ENCODE results near the gene NAT14.
A peak's percentile ranks its signal among the peaks of the same experiment; 100 is the strongest.

NAT14 gene

DNA sequence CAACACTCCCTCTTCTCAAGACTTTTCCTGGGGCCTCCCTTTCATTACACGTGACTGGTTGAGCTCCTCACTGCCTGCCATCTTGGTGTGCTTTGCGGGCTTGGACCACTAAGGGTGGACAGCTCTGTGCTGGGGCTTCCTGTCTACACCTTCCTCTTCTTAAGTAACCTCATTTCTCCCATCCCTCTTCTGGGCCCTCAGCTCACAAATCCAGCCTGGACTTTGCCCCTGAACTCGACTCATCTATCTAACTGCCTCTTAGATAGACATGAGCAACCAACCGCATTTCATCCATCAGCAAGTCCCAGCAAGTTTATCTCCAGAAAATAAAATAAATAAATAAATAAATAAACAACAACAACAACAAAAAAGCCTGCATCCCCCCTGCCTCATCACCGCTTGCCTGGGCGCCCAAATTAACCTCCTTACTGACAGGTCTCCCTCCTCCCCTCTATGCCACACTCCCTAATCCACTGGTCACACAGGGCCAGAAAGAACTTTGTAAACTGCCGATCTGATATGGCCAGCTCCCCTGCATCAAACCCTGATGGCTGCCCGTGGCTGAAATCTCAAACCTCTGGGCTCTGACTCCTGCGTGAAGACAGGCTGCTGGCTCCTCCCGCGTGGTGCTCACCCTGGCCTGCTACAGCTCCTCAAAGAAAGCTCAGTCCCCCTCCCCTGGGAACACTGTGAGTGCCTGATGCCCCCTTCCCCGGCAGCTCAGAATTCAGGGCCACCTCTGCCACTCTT, 31.3 kb upstream of the NAT14 start:
- DNase-seq (ENCODE audit: low read depth, low spot score), result no peak

- peak; percentile 22 for DNase-seq (ENCODE audit: low read depth, low spot score)
Measured at GRCh38 chr19:55454787-55455243, 30.2 kb upstream of the NAT14 start.

- no peak for DNase-seq (ENCODE audit: low read depth, low spot score)
Measured at GRCh38 chr19:55455576-55456235, 29.3 kb upstream of the NAT14 start.

DNA sequence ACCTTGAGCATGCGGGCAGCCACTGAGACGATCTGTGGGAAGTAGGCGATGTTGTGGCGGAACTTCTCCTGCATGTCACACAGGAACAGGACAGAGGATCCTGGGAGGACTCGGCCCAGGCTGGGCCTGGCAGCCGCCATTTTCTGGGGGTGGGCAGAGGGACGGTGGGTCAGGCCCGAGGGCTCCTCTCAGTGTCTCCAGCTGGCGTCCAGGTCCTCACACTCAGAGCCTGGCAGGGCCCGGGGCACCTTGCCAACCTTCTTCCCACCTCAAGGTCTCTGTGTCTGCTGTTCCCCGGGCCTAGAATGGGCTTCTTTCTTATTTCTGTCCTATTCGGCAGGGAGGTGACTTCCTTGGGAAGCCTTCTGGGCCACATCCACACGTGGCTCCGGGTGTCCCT, 28.6 kb upstream of the NAT14 start:
- DNase-seq (ENCODE audit: low read depth, low spot score), result no peak

DNA sequence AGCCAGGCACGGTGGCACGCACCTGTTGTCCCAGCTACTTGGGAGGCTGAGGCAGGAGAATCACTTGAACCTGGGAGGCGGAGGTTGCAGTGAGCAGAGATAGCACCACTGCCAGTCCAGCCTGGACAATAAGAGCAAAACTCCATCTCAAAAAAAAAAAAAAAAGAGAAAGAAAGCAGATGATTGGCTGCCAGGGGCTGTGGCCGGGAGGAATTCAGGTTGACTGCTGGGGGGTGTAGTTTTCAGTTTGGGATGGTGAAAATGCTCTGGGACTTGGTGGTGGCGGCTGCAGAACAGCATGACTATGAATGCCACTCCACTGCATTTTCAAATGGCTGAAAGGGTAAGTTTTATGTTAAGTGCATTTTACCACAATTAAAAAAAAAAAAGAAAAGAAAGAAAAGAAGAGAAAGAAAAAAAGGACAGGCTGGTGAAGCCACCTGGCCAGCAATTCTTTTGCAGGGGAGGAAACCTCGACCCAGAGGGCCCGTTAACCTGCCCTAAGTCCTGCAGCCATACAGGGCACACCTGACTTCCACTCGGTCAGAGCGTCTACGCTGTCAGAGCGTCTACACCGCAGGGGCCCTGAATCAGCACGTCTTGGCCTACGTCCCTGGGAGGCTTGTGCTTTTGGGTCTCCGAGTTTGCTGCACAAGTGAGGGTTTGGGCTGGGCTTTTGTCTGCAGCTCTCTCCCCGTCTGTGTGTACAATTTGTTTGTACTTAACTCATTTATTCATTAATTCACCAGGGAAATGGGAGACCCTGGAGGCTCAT, 27.1 kb upstream of the NAT14 start:
- DNase-seq (ENCODE audit: low read depth, low spot score), result no peak

GRCh38 chr19:55459551-55459949, 25.4 kb upstream of the NAT14 start:
- DNase-seq (ENCODE audit: low read depth, low spot score), result no peak

DNA sequence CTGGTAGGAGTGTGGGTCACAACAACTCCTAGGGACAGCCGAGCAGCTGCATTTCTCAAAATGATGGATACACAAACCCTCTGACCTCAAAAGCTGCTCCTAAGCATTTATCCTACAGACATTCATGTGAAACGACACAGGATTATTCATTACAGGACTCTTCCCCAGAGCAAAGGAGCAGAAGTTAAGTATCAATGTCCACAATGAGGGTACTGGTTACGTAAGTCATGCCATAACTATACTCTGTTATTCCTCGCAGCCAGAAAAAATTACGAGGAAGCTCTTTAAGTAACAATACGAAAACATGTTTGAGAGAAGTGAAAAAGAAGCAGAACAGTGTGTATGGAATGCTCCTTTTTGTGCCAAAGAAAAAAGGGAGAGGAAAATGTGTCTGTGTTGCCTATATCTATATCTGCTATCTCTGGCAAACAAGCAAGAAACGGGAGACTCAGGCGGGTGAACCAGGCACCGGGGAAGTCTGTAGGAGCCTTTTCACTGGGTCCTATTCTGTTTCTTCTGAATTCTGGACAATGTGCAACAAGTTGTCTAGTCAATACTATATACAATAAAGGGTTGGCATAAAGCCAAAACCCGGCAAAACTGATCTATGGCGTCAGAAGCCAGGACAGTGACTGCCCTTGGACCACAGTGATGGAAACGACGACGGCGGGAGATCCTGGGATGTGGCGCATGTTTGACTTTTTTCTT, 24.9 kb upstream of the NAT14 start:
- no peak for DNase-seq (ENCODE audit: low read depth, low spot score)

- DNase-seq (ENCODE audit: low read depth, low spot score), result no peak
Measured at GRCh38 chr19:55460670-55461258, 24.2 kb upstream of the NAT14 start.

GRCh38 chr19:55461259-55461973, 23.6 kb upstream of the NAT14 start, which contains the start of gene ISOC2:
ISOC2 (minus strand) TSS chr19:55461642; CDS start chr19:55456486, 5,156 bp downstream.
- peak; percentile 100 for DNase-seq (ENCODE audit: low read depth, low spot score)

GRCh38 chr19:55461974-55462626, 22.9 kb upstream of the NAT14 start:
- DNase-seq (ENCODE audit: low read depth, low spot score), result no peak

DNA sequence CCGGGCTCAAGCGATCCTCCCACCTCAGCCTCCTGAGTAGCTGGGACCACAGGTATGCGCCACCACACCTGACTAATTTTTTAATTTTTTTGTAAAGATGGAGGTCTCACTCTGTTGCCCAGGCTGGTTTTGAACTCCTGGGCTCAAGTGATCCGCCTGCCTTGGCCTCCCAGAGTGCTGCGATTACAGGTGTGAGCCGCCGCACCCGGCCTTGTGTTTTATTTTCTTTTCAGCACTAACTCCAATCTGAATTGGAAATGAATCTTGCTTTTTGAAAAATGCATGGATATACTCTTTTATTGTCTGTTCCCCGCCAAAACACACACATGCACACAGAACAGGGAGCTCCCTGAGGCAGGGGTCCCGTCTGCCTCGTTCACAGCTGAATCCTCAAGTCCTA, 22.3 kb upstream of the NAT14 start:
- no peak for DNase-seq (ENCODE audit: low read depth, low spot score)

DNA sequence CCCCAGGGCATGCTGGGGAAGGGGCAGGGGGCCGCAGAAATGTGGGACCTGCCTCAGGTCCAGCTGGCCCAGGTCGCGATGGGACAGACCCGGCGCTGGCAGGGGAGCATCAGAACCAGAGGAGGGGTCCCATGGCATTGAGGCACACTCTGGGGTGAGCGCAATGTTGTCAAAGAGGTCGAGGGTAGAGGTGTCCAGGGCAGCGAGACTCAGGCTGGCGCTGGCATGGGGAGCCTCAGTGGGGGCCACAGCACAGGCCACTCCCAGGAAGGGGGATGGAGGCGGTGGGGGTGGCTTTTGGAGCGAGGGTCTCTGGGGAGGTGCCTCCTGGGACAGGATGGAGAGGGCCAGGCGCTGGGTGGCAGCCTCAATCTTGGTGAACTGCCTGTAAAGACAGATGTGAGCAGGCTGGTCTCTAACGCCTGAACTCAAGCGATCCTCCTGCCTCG, 21.4 kb upstream of the NAT14 start:
- DNase-seq (ENCODE audit: low read depth, low spot score), result no peak

GRCh38 chr19:55464039-55464661, 20.8 kb upstream of the NAT14 start:
- DNase-seq (ENCODE audit: low read depth, low spot score), result no peak

- no peak for DNase-seq (ENCODE audit: low read depth, low spot score)
Measured at GRCh38 chr19:55464662-55465054, 20.3 kb upstream of the NAT14 start, which contains the start of gene C19orf85. C19orf85 (minus strand) TSS chr19:55464751; CDS start chr19:55464554, 197 bp downstream.

DNA sequence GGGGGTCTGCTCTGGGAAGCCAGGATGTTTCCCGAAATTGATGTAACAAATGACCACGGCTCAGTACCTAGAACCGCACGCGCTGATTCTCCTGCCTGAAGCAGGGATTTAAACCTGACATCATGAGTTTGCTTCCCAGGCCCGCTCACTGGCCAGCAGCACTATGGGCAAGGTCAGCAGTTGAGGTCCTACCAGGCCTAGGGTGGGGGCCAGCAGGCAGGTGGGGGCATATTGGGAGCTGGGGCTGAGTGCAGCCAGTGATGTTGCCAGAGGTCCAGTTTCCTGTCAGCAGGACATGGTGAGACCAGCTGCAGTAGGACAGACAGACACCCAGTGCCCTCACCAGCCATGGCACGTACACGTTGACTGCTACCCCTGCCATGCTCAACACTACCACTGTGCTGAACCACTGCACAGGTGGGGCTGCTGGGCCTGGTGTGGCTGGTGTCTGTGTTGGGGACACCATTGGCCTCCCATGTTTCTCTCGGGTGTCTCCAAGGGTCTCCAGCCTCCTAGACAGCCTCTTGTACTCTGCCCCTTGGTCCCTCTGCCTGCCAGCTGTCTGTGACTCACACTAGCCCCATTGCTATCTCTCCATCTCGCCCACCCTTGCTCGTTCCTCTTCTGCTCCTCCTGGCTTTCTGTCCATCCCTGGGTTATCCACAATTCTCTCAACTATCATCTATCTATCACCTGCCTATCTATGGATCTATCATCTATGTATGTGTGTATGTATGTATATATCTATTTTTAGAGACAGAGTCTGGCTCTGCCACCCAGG, 19.3 kb upstream of the NAT14 start:
- no peak for DNase-seq (ENCODE audit: low read depth, low spot score)

DNA sequence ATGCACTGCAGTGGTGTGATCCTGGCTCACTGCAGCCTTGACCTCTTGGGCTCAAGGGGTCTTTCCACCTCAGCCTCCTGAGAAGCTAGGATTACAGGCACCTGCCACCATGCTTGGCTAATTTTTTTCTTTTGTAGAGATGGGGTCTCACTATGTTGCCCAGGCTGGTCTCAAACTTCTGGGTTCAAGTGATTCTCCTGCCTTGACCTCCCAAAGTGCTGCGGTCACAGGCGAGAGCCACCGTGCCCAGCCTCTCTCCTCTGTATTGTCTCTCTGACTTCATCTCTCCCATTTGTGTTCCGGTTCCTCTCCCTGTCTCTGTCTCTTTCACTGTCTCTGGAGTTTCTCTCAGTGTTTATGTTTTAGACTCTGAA, 18.8 kb upstream of the NAT14 start:
- DNase-seq (ENCODE audit: low read depth, low spot score), result no peak

- DNase-seq (ENCODE audit: low read depth, low spot score), result peak; percentile 45
Measured at GRCh38 chr19:55467236-55468053, 17.5 kb upstream of the NAT14 start.

- DNase-seq (ENCODE audit: low read depth, low spot score), result no peak
Measured at GRCh38 chr19:55468054-55468393, 17.0 kb upstream of the NAT14 start.

All from activated CD4-positive, CD25-positive, alpha-beta regulatory T cell treated with anti-CD3 and anti-CD28 coated beads, Interleukin-2, amount 50 U/mL, for 16 hours (primary cell).